Hematopoietic multipotent progenitor cell treated with erythropoietin and hydrocortisone succinate and interleukin-3 and kit ligand, for 4 days (in vitro differentiated cells): ENCODE data around the gene GNB1L.

Source experiments
- DNase-seq: peaks from one replicate; pipeline ENCODE4 v3.0.0-alpha.2; 2015

Gene GNB1L

GRCh38 chr22:19772673-19773469 lies 81.8 kb downstream of the GNB1L start:
- peak; percentile 86 for DNase-seq

- no peak for DNase-seq
Observed at GRCh38 chr22:19772422-19772672, 82.3 kb downstream of the GNB1L start.

GRCh38 chr22:19770349-19771220 lies 84.1 kb downstream of the GNB1L start:
- no peak for DNase-seq

GRCh38 chr22:19769393-19769715 lies 85.3 kb downstream of the GNB1L start:
- DNase-seq = no peak

GRCh38 chr22:19767427-19768341 lies 87.0 kb downstream of the GNB1L start:
- DNase-seq = no peak

- DNase-seq = peak; percentile 91
Observed at GRCh38 chr22:19766511-19767426, 87.9 kb downstream of the GNB1L start.

GRCh38 chr22:19766240-19766510 lies 88.5 kb downstream of the GNB1L start:
- DNase-seq = no peak

GRCh38 chr22:19765477-19766239 lies 89.0 kb downstream of the GNB1L start:
- DNase-seq = peak; percentile 55

- no peak for DNase-seq
Observed at GRCh38 chr22:19764636-19765476, 89.8 kb downstream of the GNB1L start.

- DNase-seq = no peak
Observed at GRCh38 chr22:19764299-19764593, 90.4 kb downstream of the GNB1L start.

- no peak for DNase-seq
Observed at GRCh38 chr22:19763458-19764298, 91.0 kb downstream of the GNB1L start.

- no peak for DNase-seq
Observed at GRCh38 chr22:19762568-19763457, 91.9 kb downstream of the GNB1L start.

GRCh38 chr22:19761725-19762567 lies 92.7 kb downstream of the GNB1L start:
- no peak for DNase-seq

GRCh38 chr22:19760951-19761724 lies 93.5 kb downstream of the GNB1L start:
- DNase-seq = no peak

- no peak for DNase-seq
Observed at GRCh38 chr22:19760058-19760950, 94.4 kb downstream of the GNB1L start, which contains the start of gene TBX1. Gene TBX1, plus strand, starts transcription at chr22:19760778. Its CDS starts 66 bp downstream, at chr22:19760844.
